HepG2 (cell line): ENCODE data around the gene CAD. TPM values are rescaled to one million over a fixed set of nuclear protein-coding genes. Genes with fewer than 3 reads are reported as not detected.

Experiments
- ARNT2 ChIP-seq: sonication (generic); formaldehyde crosslinking; IDR thresholded peaks from 2 replicates; pipeline ENCODE4 v1.8.0; 2022; ENCODE audit warnings: mild to moderate bottlenecking, low read depth, missing genetic modification reagents, moderate library complexity
- ATF7-NPFF ChIP-seq: sonication (generic); formaldehyde crosslinking; IDR thresholded peaks from 2 replicates; pipeline ENCODE4 v1.8.1; 2023; ENCODE audit warnings: mild to moderate bottlenecking, low read depth, missing genetic modification reagents, moderate library complexity
- CEBPG ChIP-seq: IDR thresholded peaks from 2 replicates; pipeline ENCODE4 v1.6.1; 2016
- CREB3 ChIP-seq: sonication (generic); formaldehyde crosslinking; IDR thresholded peaks from 2 replicates; pipeline ENCODE4 v1.5.0; 2020; ENCODE audit warnings: missing genetic modification reagents
- DNMT1 ChIP-seq: sonication (generic); formaldehyde crosslinking; IDR thresholded peaks from 2 replicates; pipeline ENCODE4 v1.5.1; 2020; ENCODE audit warnings: mild to moderate bottlenecking, missing genetic modification reagents
- FOSL1 ChIP-seq: sonication (generic); formaldehyde crosslinking; IDR thresholded peaks from 2 replicates; pipeline ENCODE4 v1.9.0; 2021; ENCODE audit warnings: missing genetic modification reagents, borderline replicate concordance
- FOXA3 ChIP-seq: IDR thresholded peaks from 2 replicates; pipeline ENCODE4 v1.6.1; 2016; ENCODE audit warnings: missing genetic modification reagents, missing compliant biosample characterization
- GATAD2A ChIP-seq: IDR thresholded peaks from 2 replicates; pipeline ENCODE4 v1.6.1; 2016
- HIVEP1 ChIP-seq: sonication (generic); formaldehyde crosslinking; IDR thresholded peaks from 2 replicates; pipeline ENCODE4 v1.4.0; 2020; ENCODE audit warnings: mild to moderate bottlenecking, missing genetic modification reagents
- MAFF ChIP-seq: IDR thresholded peaks from 2 replicates; pipeline ENCODE4 v1.6.1; 2011; ENCODE audit warnings: low read depth, low read length, improper control_type of control experiment
- NFE2L1 ChIP-seq: sonication (generic); formaldehyde crosslinking; IDR thresholded peaks from 2 replicates; pipeline ENCODE4 v1.4.0; 2020; ENCODE audit warnings: missing genetic modification reagents, mild to moderate bottlenecking, borderline replicate concordance
- PBX2 ChIP-seq: IDR thresholded peaks from 2 replicates; pipeline ENCODE4 v1.6.1; 2016; ENCODE audit warnings: control low read depth
- REXO4 ChIP-seq: sonication (generic); formaldehyde crosslinking; IDR thresholded peaks from 2 replicates; pipeline ENCODE4 v1.8.0; 2022; ENCODE audit warnings: missing genetic modification reagents, mild to moderate bottlenecking, borderline replicate concordance
- SIX4 ChIP-seq: sonication (generic); formaldehyde crosslinking; IDR thresholded peaks from 2 replicates; pipeline ENCODE4 v1.4.0; 2020; ENCODE audit warnings: missing genetic modification reagents
- TAF1 ChIP-seq: sonication (generic); formaldehyde crosslinking; IDR thresholded peaks from 2 replicates; pipeline ENCODE4 v1.4.0; 2020; ENCODE audit warnings: missing genetic modification reagents
- ZBTB20 ChIP-seq: sonication (generic); formaldehyde crosslinking; IDR thresholded peaks from 2 replicates; pipeline ENCODE4 v1.8.1; 2023; ENCODE audit warnings: missing genetic modification reagents, low read depth, mild to moderate bottlenecking, borderline replicate concordance
- ZBTB38 ChIP-seq: sonication (generic); formaldehyde crosslinking; IDR thresholded peaks from 2 replicates; pipeline ENCODE4 v1.5.1; 2020; ENCODE audit warnings: mild to moderate bottlenecking, missing genetic modification reagents
- ZEB1 ChIP-seq: IDR thresholded peaks from 2 replicates; pipeline ENCODE4 v1.6.1; 2012; ENCODE audit warnings: mild to moderate bottlenecking, low read depth, inconsistent platforms; ENCODE audit not compliant: insufficient replicate concordance
- ZMAT3 ChIP-seq: sonication (generic); formaldehyde crosslinking; conservative IDR thresholded peaks from 2 replicates; pipeline ENCODE4 v1.7.0; 2021; ENCODE audit warnings: missing genetic modification reagents
- ZNF121 ChIP-seq: sonication (generic); formaldehyde crosslinking; IDR thresholded peaks from 2 replicates; pipeline ENCODE4 v1.5.0; 2020; ENCODE audit warnings: mild to moderate bottlenecking, missing genetic modification reagents
- ZNF574 ChIP-seq: sonication (generic); formaldehyde crosslinking; IDR thresholded peaks from 2 replicates; pipeline ENCODE4 v1.4.0; 2020; ENCODE audit warnings: missing genetic modification reagents
- ZNF691 ChIP-seq: sonication (generic); formaldehyde crosslinking; IDR thresholded peaks from 2 replicates; pipeline ENCODE4 v1.4.0; 2020; ENCODE audit warnings: missing genetic modification reagents, low read depth, mild to moderate bottlenecking, borderline replicate concordance
- ZNF709 ChIP-seq: sonication (generic); formaldehyde crosslinking; IDR thresholded peaks from 2 replicates; pipeline ENCODE4 v1.5.0; 2020; ENCODE audit warnings: mild to moderate bottlenecking, missing genetic modification reagents
- ZSCAN21 ChIP-seq: sonication (generic); formaldehyde crosslinking; IDR thresholded peaks from 2 replicates; pipeline ENCODE4 v1.8.0; 2022; ENCODE audit warnings: mild to moderate bottlenecking, missing genetic modification reagents, moderate library complexity, borderline replicate concordance
- ZSCAN25 ChIP-seq: sonication (generic); formaldehyde crosslinking; IDR thresholded peaks from 2 replicates; pipeline ENCODE4 v1.8.0; 2022; ENCODE audit warnings: mild to moderate bottlenecking, missing genetic modification reagents
- polyA plus RNA-seq, 8 experiments: library from polyadenylated mRNA; depleted of rRNA in 3 of 8; stranded (reverse) in 7 of 8; unstranded in 1 of 8; fragments of >200 nt; fragmentation: Illumina TruSeq in 4 of 8; extraction: Trizol in 4 of 8; gene quantifications; 2 replicates each; pipeline versions ENCODE4 v1.2.1 to v1.2.3, GENCODE V29; 2011 to 2016; ENCODE audit warnings: low read depth in 4 of 8, missing spikeins in 1 of 8, mixed read lengths in 1 of 8; ENCODE audit not compliant: insufficient read depth in 1 of 8
- total RNA-seq, 5 experiments: library from RNA; depleted of rRNA; stranded (reverse); fragments of >200 nt; fragmentation: Illumina TruSeq; extraction: Trizol; gene quantifications; 2 replicates each; pipeline ENCODE4 v1.2.3, GENCODE V29; 2016; ENCODE audit warnings: low read depth in 1 of 5

Gene CAD
- total and polyA plus RNA-seq, 2 of the 13 experiments (the other 11 are each of a cell fraction or from before 2014, with no cell fraction given): 21.7 to 37.0 TPM

- peak; percentile 67; the same call in 1 of the 2 replicates for TF ChIP-seq ZNF574 (CRISPR knock-in tag)
- TF ChIP-seq HIVEP1 (CRISPR knock-in tag): peak; percentile 65; the same call in 1 of the 2 replicates
- TF ChIP-seq ARNT2 (CRISPR knock-in tag): peak; percentile 67; the same call in 1 of the 2 replicates
- no peak for TF ChIP-seq TAF1 (CRISPR knock-in tag)
- TF ChIP-seq REXO4 (CRISPR knock-in tag): no peak
- no peak for TF ChIP-seq DNMT1 (CRISPR knock-in tag)
- TF ChIP-seq ZBTB38: peak; percentile 85
- TF ChIP-seq MAFF: peak; percentile 57
- TF ChIP-seq ZNF709 (CRISPR knock-in tag): no peak; the same call in 1 of the 2 replicates
- TF ChIP-seq SIX4 (CRISPR knock-in tag): 0 out of 2 replicates have a peak, but pooled peaks have one; percentile 75
- no peak for TF ChIP-seq ATF7-NPFF (CRISPR knock-in tag)
- TF ChIP-seq ZEB1: peak; percentile 96
- peak; percentile 94 for TF ChIP-seq ZMAT3 (CRISPR knock-in tag)
- TF ChIP-seq ZBTB20: peak; percentile 95
- no peak for TF ChIP-seq NFE2L1 (CRISPR knock-in tag)
- peak; percentile 89 for TF ChIP-seq CEBPG (CRISPR knock-in tag)
- TF ChIP-seq ZSCAN25 (CRISPR knock-in tag): peak; percentile 33; the same call in 1 of the 2 replicates
- TF ChIP-seq ZNF691 (CRISPR knock-in tag): 0 out of 2 replicates have a peak, but pooled peaks have one; percentile 16
- peak; percentile 46; the same call in 1 of the 2 replicates for TF ChIP-seq FOSL1 (CRISPR knock-in tag)
- peak; percentile 76 for TF ChIP-seq ZNF121 (CRISPR knock-in tag)
- TF ChIP-seq ZSCAN21 (CRISPR knock-in tag): peak; percentile 51; the same call in 1 of the 2 replicates
- no peak for TF ChIP-seq PBX2
- TF ChIP-seq FOXA3 (CRISPR knock-in tag): peak; percentile 92
- TF ChIP-seq GATAD2A (CRISPR knock-in tag): peak; percentile 92
- TF ChIP-seq CREB3 (CRISPR knock-in tag): no peak; the same call in 1 of the 2 replicates
Measured at GRCh38 chr2:27177441-27178351, 39.5 kb upstream of the CAD start (continued).
